ENCODE results near the gene ALOX12B.

- TF ChIP-seq CTCF (IDR thresholded peaks at IDR 0.05), result no peak
- TF ChIP-seq EP300 (IDR thresholded peaks at IDR 0.05), result no peak
These were observed 14.6 kb downstream of the ALOX12B start for GRCh38 chr17:8072729-8073461.

All from stomach (tissue), 4 donors.